Tibial nerve (tissue), 3 donors: ENCODE measurements around the gene MAMDC2.

Experiments
- CTCF ChIP-seq, 5 experiments: fragments of 200-600 bp in 3 of 5; fragments of 450-650 bp in 2 of 5; sonication (generic) in 3 of 5; IDR thresholded peaks; one replicate each; pipeline ENCODE4 v1.5.1; 2016 to 2019; ENCODE audit warnings: antibody characterized with exemption in 5 of 5, mild to moderate bottlenecking in 3 of 5, moderate library complexity in 2 of 5
- POLR2A ChIP-seq, 2 donors: fragments of 450-650 bp; IDR thresholded peaks; one replicate each; pipeline ENCODE4 v1.6.1; 2017; ENCODE audit warnings: antibody characterized with exemption in 2 of 2, mild to moderate bottlenecking in 2 of 2, moderate library complexity in 2 of 2

GRCh38 chr9:70091103-70091502, 47.5 kb downstream of the MAMDC2 start:
- no peak for TF ChIP-seq POLR2A (IDR thresholded peaks at IDR 0.05)
- TF ChIP-seq CTCF (IDR thresholded peaks at IDR 0.05) = no peak
